WTC11 (cell line): ENCODE data around the gene KRTAP9-6.

ENCODE experiments used
- ATF3 ChIP-seq: sonication (generic); formaldehyde crosslinking; conservative IDR thresholded peaks from 2 replicates; pipeline ENCODE4 v1.8.1; 2022; ENCODE audit warnings: mild to moderate bottlenecking, missing genetic modification reagents
- ATF6 ChIP-seq: sonication (generic); formaldehyde crosslinking; IDR thresholded peaks from 2 replicates; pipeline ENCODE4 v1.8.1; 2023; ENCODE audit warnings: mild to moderate bottlenecking, missing genetic modification reagents
- CREB1 ChIP-seq: sonication (generic); formaldehyde crosslinking; IDR thresholded peaks from 2 replicates; pipeline ENCODE4 v1.8.0; 2023; ENCODE audit warnings: mild to moderate bottlenecking, missing genetic modification reagents
- CTCF ChIP-seq: fragments of 200-600 bp; IDR thresholded peaks from 2 replicates; pipeline ENCODE4 v1.8.0; 2022; ENCODE audit warnings: antibody characterized with exemption
- ELF4 ChIP-seq: sonication (generic); formaldehyde crosslinking; IDR thresholded peaks from 2 replicates; pipeline ENCODE4 v1.8.1; 2022; ENCODE audit warnings: low read depth, mild to moderate bottlenecking, moderate library complexity, missing genetic modification reagents
- ESRRA ChIP-seq: sonication (generic); formaldehyde crosslinking; IDR thresholded peaks from 2 replicates; pipeline ENCODE4 v1.8.1; 2022; ENCODE audit warnings: mild to moderate bottlenecking, missing genetic modification reagents, borderline replicate concordance
- FOXJ3 ChIP-seq: sonication (generic); formaldehyde crosslinking; IDR thresholded peaks from 2 replicates; pipeline ENCODE4 v1.9.0; 2021; ENCODE audit warnings: missing genetic modification reagents, mild to moderate bottlenecking, borderline replicate concordance
- FOXP1 ChIP-seq: sonication (generic); formaldehyde crosslinking; IDR thresholded peaks from 2 replicates; pipeline ENCODE4 v1.8.0; 2022; ENCODE audit warnings: missing genetic modification reagents, mild to moderate bottlenecking, moderate library complexity, borderline replicate concordance
- NR1H2 ChIP-seq: sonication (generic); formaldehyde crosslinking; IDR thresholded peaks from 2 replicates; pipeline ENCODE4 v1.9.0; 2021; ENCODE audit warnings: mild to moderate bottlenecking, moderate library complexity, missing genetic modification reagents
- PRDM15 ChIP-seq: sonication (generic); formaldehyde crosslinking; IDR thresholded peaks from 2 replicates; pipeline ENCODE4 v1.8.0; 2022; ENCODE audit warnings: missing genetic modification reagents
- SP1 ChIP-seq: sonication (generic); formaldehyde crosslinking; conservative IDR thresholded peaks from 2 replicates; pipeline ENCODE4 v1.8.1; 2022; ENCODE audit warnings: missing genetic modification reagents
- ZNF317 ChIP-seq: sonication (generic); formaldehyde crosslinking; IDR thresholded peaks from 2 replicates; pipeline ENCODE4 v1.8.1; 2023; ENCODE audit warnings: low read depth, mild to moderate bottlenecking, moderate library complexity, missing genetic modification reagents, borderline replicate concordance

- TF ChIP-seq CTCF (no peak), NR1H2 (CRISPR knock-in tag) (no peak), ELF4 (CRISPR knock-in tag) (no peak), ATF3 (CRISPR knock-in tag) (no peak), SP1 (CRISPR knock-in tag) (no peak), ESRRA (CRISPR knock-in tag) (no peak), PRDM15 (no peak), ZNF317 (CRISPR knock-in tag) (no peak), FOXJ3 (CRISPR knock-in tag) (no peak), CREB1 (CRISPR knock-in tag) (no peak), ATF6 (CRISPR knock-in tag) (no peak), FOXP1 (CRISPR knock-in tag) (no peak)
Observed at GRCh38 chr17:41311111-41311510, 45.9 kb downstream of the KRTAP9-6 start.
